H4 (cell line): ENCODE data around the gene PIMREG. TPM values are rescaled to one million over a fixed set of nuclear protein-coding genes. Genes with fewer than 3 reads are reported as not detected.
"Not testable (repeated sequence)": the region's sequence is repeated elsewhere in the genome, so short reads cannot be mapped to it uniquely, and the experiment has no call there.

Experiments used
- DNase-seq: peaks from one replicate; pipeline ENCODE4 v3.0.0-alpha.2; 2015; ENCODE audit warnings: low spot score
- total RNA-seq: library from RNA; depleted of rRNA; stranded (reverse); fragments of >200 nt; shearing (Covaris generic); gene quantifications from 2 replicates; pipeline ENCODE4 v1.2.3, GENCODE V29; 2014

The PIMREG gene
- total RNA-seq, 1 experiment from 2014 or later: 30.7 TPM

DNA sequence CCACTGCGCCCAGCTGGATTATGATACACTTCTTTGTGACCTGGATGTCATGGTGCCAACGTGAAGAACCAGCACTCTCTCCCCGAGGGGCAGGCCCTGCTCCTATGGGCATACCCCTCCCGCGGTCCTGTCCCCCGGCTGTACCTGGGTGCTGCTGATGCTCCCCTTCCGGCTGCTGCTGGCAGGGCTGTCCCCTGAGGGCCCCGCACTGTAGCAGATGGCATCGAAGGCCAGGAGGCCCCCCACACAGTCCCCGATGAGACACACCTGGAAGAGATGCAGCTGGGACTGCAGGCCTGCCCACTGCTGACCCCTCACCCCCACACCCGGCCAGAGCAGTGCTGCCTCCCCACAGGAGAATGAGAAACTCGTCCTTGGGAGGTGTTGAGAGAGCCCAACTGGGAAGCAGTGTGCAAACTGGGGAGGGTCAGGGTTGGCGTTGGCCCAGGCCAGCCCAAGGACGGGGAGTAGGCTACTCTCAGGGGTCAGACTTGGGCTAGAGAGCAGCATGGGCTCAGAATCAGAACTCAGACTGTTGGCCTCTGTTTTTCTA, 33.7 kb downstream of the PIMREG start:
- DNase-seq: no peak

DNA sequence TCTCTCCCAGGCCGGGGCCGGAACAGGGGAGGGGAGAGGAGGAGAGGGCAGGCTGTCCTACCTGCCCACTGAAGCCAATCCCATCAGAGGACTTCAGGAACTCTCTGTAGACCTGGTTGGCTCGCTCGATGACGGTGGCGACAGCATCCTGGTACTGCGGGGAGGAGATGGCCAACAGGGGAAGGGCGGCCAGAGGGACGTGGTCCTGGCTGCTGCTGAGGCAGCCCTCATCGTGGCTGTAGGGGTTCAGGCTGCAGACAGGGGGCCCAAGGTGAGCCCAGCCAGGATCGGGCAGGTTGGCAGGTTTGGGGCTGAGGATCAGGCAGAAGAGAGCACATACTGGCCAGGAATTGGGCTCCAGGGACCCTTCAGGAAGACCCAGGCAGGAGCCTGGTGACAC, 34.2 kb downstream of the PIMREG start:
- DNase-seq: no peak

DNA sequence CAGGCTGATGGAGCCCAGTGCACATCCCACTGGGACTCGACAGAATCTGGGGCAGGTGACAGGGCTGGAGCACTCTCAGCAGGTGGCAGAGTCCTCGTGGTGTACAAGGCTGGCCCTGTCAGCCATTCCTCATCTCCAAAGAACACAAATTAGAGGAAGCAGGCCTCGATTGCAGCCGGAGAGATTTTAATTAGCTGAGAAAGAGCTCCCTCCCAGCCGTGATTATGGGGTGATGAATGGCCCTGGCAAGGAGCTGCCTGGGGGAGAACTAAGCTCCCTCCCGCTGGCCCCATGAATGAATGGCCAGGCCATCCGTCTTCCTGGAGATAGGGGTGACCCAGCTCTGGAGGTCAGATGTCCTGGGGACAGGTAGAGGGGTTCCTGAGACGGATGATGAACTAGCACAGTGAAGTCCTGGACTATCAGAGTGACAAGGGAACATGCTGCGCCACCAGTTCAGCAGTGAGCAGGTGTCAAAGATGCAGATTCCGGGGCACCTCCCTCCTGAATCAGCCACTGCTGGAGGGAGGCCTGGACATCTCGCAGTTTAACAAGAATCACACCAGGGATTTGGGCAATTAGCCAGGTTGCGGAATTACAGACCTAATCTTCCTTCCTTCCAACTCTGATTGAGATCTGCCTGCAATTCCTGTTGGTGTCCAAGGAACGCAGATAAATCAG, 35.5 kb downstream of the PIMREG start:
- DNase-seq: no peak

- no peak for DNase-seq
Measured at GRCh38 chr17:6480303-6480675, 36.0 kb downstream of the PIMREG start.

DNA sequence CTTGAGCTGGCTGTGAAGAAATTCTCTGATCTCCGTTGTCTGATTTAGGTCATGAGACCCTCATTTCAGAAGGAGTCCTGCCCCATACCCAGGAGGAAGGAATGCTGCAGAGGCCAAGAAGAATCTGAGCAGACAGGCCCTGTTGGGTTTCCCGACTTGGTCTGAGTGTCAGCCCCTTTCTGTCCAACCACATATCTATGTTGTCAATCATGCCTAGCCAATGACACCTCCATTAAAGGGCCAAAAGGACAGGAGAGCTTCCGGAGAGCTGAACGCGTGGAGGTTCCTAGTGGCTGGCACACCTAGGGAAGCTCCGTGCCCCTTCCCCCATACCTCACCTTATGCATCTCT, 37.8 kb downstream of the PIMREG start:
- no peak for DNase-seq

DNA sequence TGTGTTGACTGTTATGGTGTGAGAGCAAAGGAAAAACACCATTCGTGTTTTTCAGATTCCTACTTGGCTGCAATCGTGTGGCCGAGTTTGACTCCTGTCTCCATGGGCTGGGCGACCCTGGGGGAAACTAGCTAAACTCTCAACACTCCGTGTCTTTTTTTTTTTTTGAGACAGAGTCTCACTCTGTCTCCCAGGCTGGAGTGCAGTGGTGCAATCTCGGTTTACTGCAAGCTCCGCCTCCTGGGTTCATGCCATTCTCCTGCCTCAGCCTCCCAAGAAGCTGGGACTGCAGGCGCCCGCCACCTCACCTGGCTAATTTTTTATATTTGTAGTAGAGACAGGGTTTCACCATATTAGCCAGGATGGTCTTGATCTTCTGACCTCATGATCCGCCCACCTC, 38.5 kb downstream of the PIMREG start:
- not testable (repeated sequence) for DNase-seq

GRCh38 chr17:6483507-6483906, 39.3 kb downstream of the PIMREG start:
- DNase-seq: no peak

DNA sequence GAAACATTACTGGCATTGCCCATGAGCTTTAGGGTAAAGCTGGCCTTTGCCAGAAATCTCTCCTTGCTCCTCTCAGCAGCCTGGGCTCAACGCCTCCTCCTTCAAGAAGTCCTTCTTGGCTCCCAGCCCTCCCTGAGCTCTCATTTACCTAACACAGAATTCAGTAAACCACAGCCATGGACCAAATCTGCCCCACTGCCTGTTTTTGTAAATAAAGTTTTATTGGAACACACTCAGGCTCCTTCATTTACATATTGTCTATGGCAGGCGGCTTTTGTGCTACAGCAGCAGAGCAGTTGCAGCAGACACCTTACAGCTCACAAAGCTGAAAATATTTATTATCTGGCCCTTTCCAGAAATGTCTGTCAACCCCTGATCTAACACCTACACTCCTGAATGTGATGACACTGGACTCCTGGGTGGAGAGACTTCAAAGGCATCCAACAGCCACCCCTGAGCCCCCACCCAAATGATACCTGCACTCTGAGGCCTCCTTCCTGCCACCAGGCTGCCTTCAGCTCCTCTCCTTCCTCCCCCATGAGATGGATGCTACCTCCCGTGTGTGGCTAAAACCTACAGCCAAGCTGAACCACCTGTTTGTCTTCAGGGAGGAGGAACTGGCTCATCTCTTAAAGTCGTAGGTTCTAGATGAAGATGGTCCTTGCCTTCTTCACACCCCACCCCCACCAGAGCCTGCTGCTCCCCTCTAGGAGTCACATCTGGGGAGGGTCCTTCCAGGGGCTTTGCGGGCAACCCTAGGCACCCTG, 41.6 kb downstream of the PIMREG start:
- DNase-seq: no peak

DNA sequence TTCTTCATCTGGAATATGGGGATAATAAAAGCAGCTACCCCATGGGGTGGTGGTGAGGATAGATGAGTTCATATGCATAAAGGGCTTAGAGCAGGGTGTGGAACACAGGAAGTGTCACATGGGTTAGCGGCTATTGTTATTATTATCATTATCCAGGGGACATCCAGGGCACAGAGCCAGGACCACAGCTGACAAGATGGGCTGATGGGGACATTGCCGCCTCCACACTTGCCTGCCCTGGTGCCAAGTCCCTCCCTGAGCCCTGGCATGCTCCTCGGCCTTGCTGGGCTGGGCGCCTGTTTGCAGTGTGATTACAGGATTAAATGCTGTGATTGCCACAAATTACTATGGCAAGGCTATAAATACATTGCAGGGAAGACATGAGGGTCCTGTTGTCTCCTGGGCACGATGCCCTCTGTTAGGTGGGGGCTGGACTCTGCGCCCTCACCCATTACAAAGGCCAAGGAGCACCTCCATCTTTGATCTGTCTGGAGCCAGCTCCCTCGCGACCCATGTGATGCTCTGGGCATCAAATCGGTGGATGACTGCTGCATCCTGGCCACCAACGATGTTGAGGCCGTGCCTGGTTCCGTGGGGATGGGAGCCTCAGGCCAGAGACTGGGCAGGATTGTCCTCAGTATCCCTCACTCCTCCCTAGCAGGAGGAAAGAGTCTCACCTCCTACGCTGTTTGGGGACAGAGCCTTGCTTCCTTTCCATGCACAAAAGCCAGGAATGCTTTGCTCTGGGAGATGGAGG, 43.2 kb downstream of the PIMREG start:
- no peak for DNase-seq

DNA sequence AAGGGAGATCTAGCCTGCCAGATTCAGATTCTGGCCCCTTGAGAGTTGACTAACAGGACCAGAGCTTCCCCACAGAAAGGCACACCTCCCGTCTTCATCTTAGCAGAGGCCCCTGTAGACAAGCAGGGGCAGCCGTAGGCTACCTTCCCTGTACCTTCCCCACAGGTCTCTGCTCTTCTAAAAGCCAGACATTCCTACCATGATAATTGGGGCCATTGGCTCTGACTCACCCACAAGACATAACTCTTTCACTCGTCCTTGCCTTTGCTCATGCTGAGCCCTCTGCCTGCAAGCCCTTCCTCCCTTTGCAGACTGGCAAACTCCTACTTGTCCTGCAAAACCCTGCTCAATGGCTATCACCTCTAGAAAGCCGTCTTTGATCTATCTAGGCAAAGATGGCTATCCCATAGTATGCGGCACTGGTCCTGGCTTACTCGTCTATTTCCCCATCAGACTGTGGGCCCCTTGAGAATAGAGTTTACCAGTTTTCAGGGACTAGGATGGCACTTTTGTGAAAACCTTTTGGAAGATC, 43.8 kb downstream of the PIMREG start:
- DNase-seq: no peak

DNA sequence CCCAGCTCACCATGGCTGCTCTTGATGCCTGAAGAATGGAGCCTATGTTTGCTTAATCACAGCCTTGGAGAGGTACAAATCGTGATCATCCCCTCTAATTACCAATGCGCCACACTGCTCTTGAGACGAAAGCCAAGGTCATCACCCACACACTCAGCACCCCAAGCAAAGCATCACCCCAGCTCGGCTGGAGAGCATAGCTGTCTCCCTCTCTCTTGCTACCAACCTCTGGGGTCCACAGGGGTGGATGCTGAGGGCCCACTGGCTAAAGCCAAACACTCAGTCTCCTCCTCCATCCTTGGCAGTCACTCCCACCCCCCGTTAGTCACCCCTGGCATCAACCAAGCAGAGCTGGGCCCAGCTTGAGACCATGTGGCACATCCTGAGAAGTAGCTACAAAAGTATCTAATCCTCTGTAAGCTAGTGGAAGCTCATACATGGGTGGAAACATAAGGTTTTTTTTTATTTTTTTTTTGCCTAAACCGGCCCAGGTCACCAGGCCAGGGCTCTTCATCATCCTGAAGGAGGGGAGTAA, 44.8 kb downstream of the PIMREG start:
- no peak for DNase-seq

- DNase-seq: no peak
Measured at GRCh38 chr17:6491071-6491700, 46.9 kb downstream of the PIMREG start.

DNA sequence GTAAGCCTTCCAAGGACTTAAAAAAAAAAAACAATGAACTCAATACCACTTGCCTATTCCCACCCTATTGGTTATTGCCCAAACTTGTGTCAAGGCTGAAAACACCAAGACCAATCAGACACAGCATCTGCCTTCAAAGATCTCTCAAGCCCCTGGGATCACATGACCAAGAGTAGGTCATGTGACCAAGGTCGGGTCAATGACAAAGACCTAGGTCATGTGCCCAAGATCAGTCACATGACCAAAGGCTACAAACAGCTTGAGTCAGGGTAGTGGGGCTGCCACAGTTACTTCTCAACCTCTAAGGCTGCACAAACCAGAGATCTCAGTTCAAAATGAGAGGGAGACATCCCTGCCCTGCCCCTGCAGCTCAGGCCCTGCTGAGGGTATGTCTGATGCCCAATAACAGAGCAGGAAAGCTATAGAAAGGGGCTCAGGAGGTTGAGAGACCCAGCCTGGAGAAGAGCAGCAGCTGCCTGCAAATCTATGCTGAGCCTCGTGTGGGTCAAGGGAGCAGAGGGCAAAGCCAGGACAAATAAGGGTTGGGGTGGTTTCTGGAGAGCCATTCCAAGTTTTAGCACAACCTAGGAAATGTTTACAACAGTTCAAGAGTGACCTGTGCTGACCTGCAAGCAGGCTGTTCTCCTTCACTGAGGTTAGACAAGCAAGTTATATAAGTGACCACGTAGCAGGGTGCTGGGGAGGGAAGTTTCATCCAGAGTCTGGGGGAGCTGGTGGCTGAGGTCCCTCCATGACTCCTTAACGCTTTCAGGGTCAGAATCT, 48.8 kb downstream of the PIMREG start:
- no peak for DNase-seq

DNA sequence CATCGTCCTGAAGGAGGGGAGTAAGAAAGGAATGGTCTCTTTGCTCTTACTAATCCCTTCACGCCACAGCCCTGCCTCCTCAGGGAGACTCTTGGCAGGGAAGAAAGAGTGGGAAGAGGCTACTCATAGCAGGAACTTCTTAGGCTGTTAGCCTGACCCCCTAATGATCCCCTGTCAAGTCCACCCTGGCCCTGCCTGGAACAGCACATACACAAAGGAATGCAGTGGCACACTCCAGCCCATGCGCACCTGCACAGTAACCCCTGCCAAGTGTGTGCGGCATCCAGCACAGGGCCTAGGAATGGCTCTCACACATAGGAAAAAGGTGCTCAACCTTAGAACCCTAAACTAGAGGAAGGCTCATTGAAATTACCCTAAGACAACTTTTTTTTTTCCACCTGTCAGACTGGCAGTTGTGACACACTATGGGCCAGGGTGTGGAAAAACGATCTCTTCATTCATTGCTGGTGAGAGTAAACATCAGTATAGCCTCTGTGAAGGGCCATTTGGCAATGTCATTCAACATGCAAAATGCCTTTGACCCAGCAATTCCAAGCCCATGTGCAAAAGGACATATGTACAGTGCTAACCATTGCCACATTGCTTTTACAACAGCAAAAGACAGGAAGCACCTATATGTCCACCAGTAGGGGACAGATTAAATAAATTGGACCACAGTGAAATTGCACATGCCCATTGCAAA, 50.1 kb downstream of the PIMREG start:
- DNase-seq: no peak

GRCh38 chr17:6495450-6496115, 51.3 kb downstream of the PIMREG start:
- no peak for DNase-seq

- DNase-seq: no peak
Measured at GRCh38 chr17:6496116-6496481, 51.8 kb downstream of the PIMREG start.

- DNase-seq: no peak
Measured at GRCh38 chr17:6496640-6497441, 52.6 kb downstream of the PIMREG start.

GRCh38 chr17:6497496-6498221, 53.4 kb downstream of the PIMREG start:
- DNase-seq: no peak
